Gastroesophageal sphincter (tissue), 4 donors: ENCODE data around the gene PRKG1. TPM values are rescaled to one million over a fixed set of nuclear protein-coding genes. Genes with fewer than 3 reads are reported as not detected.

Source experiments
- ATAC-seq: fragments of 150-250 bp; one replicate; pipeline ENCODE4 v1.9.1; 2016; ENCODE audit warnings: mild to moderate bottlenecking, moderate library complexity
- H3K27ac ChIP-seq, 4 donors: fragments of 200-600 bp; sonication (generic) in 3 of 4; 1 replicate in 3 of 4; 2 replicates in 1 of 4; pipeline ENCODE4 v1.5.1; 2016 to 2019
- H3K27me3 ChIP-seq: fragments of 200-600 bp; sonication (generic); one replicate; pipeline ENCODE4 v1.5.1; 2019
- H3K36me3 ChIP-seq, 2 donors: fragments of 200-600 bp; sonication (generic); one replicate each; pipeline ENCODE4 v1.5.1; 2019; ENCODE audit warnings: control low read depth in 1 of 2
- H3K4me1 ChIP-seq, 3 donors: fragments of 200-600 bp; sonication (generic); 1 replicate in 2 of 3; 2 replicates in 1 of 3; pipeline ENCODE4 v1.5.1; 2016 to 2019; ENCODE audit warnings: control low read depth in 2 of 3
- H3K4me3 ChIP-seq, 2 donors: fragments of 200-600 bp; sonication (generic); one replicate each; pipeline ENCODE4 v1.5.1; 2019; ENCODE audit warnings: mild to moderate bottlenecking in 1 of 2, moderate library complexity in 1 of 2
- H3K9me3 ChIP-seq, 3 donors: fragments of 200-600 bp; sonication (generic); one replicate each; pipeline ENCODE4 v1.5.1; 2017 to 2019; ENCODE audit warnings: control low read depth in 2 of 3
- EP300 ChIP-seq: sonication (generic); formaldehyde crosslinking; IDR thresholded peaks from one replicate; pipeline ENCODE4 v1.6.1; 2017; ENCODE audit warnings: antibody characterized with exemption, mild to moderate bottlenecking
- POLR2A ChIP-seq, 2 donors: fragments of 450-650 bp; IDR thresholded peaks; one replicate each; pipeline ENCODE4 v1.6.1; 2017; ENCODE audit warnings: antibody characterized with exemption in 2 of 2, mild to moderate bottlenecking in 2 of 2, moderate library complexity in 1 of 2
- POLR2AphosphoS5 ChIP-seq: sonication (generic); formaldehyde crosslinking; IDR thresholded peaks from one replicate; pipeline ENCODE4 v1.6.1; 2017; ENCODE audit warnings: antibody characterized with exemption
- WGBS, 2 donors: methylation state at CpG; one replicate each; pipeline ENCODE4 v1.1.5; 2018; ENCODE audit warnings: low coverage in 1 of 2; 5-methylcytosine and 5-hydroxymethylcytosine counted together
- total RNA-seq, 4 donors: library from RNA; depleted of rRNA; stranded (reverse); fragments of >200 nt; gene quantifications; one replicate each; pipeline ENCODE4 v1.1.0, GENCODE V29; 2016
- TF ChIP-seq, protein P1 (sequence below), 4 experiments: fragments of 200-600 bp in 2 of 4; fragments of 450-650 bp in 2 of 4; sonication (generic) in 1 of 4; IDR thresholded peaks; one replicate each; pipeline ENCODE4 v1.5.1; 2017 to 2019; ENCODE audit warnings: antibody characterized with exemption in 4 of 4, mild to moderate bottlenecking in 2 of 4, moderate library complexity in 2 of 4

The PRKG1 gene
- total RNA-seq, 4 donors from 2014 or later: 27.5 to 73.2 (median 39.2) TPM

DNA sequence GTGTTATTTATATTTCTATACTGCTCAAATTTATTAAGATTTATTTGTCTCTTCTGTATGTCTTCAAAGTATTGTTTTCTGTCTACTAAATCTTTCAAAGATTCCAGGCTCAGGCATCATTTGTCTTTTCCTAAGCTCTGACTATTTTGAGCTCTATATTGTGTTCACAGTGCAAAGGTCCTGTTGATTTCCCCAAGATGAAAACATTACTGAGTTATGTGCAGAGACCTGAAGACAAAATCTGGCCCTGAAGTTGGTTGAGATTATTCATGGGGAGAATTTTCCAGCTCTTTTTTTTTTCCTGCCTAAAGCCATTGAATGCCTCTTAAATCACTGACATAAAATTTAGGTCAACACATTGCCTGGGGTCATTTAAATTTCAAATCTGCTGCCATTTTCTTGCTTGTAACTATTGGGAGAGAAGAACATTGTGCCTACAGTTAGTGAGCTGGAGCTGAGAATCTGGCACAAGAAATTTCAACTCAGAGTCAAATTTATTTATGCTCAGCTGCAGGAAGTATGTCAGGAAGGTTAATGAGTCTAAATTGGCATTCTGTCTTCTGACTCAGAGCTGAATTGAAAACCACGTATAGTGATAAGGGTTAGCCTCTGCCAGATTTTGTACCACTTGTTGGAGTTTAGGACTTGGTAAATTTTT lies 593.5 kb downstream of the PRKG1 start:
- Histone ChIP-seq H3K4me1 (peaks cover 3 to 10% (median 5%) of the 10 kb centered on the region in 3 donors), H3K9me3 (no peaks in the 10 kb centered on the region), H3K4me3 (no peak overlapping the region), H3K27me3 (no peaks in the 10 kb centered on the region), H3K36me3 (no peaks in the 10 kb centered on the region), H3K27ac (no peak overlapping the region)
- TF ChIP-seq, protein P1, sequence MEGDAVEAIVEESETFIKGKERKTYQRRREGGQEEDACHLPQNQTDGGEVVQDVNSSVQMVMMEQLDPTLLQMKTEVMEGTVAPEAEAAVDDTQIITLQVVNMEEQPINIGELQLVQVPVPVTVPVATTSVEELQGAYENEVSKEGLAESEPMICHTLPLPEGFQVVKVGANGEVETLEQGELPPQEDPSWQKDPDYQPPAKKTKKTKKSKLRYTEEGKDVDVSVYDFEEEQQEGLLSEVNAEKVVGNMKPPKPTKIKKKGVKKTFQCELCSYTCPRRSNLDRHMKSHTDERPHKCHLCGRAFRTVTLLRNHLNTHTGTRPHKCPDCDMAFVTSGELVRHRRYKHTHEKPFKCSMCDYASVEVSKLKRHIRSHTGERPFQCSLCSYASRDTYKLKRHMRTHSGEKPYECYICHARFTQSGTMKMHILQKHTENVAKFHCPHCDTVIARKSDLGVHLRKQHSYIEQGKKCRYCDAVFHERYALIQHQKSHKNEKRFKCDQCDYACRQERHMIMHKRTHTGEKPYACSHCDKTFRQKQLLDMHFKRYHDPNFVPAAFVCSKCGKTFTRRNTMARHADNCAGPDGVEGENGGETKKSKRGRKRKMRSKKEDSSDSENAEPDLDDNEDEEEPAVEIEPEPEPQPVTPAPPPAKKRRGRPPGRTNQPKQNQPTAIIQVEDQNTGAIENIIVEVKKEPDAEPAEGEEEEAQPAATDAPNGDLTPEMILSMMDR (IDR thresholded peaks at IDR 0.05): no peak
- TF ChIP-seq POLR2A (IDR thresholded peaks at IDR 0.05): no peak
- no peak for TF ChIP-seq POLR2AphosphoS5
- no peak for TF ChIP-seq EP300
- 0% methylated on average over 1 of the region's 1 CpG for WGBS, 2 donors
- ATAC-seq: no peak

DNA sequence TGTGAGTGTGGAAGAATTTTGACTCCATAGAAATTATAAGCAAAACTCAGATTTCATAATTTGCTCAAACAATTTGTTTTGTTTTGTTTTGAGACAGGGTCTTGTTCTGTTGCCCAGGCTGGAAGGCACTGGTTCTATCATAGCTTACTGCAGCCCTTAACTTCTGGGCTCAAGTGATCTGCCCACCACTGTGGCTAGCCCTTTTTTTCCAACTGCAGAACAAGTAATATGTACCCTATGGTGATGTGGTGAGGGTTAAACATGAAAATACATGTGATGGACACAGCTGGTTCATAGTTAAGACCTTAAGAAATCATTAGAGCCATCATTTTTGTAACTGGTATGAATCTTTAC lies 594.0 kb downstream of the PRKG1 start:
- H3K9me3 ChIP-seq: no peaks in the 10 kb centered on the region
- H3K27ac ChIP-seq: no peak overlapping the region
- H3K27me3 ChIP-seq: no peaks in the 10 kb centered on the region
- no peak overlapping the region for H3K4me3 ChIP-seq
- H3K36me3 ChIP-seq: no peaks in the 10 kb centered on the region
- TF ChIP-seq, protein P1 (IDR thresholded peaks at IDR 0.05): no peak
- TF ChIP-seq EP300: no peak
- no peak for TF ChIP-seq POLR2A (IDR thresholded peaks at IDR 0.05)
- TF ChIP-seq POLR2AphosphoS5: no peak
- peaks cover 3 to 10% (median 5%) of the 10 kb centered on the region in 3 donors for H3K4me1 ChIP-seq
- no peak for ATAC-seq

DNA sequence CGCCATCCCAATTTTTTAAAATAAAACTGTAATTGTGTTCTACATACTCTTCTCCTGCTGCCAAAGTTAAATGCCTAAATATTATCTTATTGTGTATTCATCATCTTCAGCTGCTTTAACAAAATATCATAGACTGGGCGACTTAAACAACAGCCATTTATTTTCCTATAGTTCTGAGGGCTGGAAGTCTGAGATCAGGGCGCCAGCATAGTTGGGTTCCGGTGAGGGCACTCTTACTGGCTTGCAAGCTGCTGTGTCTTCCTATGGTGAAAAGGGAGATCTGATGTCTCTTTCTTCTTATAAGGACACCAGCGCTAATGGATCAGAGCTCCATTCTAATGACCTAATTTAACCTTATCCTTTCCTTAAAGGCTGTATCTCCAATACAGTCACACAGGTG lies 594.8 kb downstream of the PRKG1 start:
- H3K27ac ChIP-seq: no peak overlapping the region
- 87 to 88% methylated on average over 4 to 5 of the region's 5 CpGs for WGBS, 2 donors
- H3K4me3 ChIP-seq: no peak overlapping the region
- no peaks in the 10 kb centered on the region for H3K9me3 ChIP-seq
- H3K36me3 ChIP-seq: no peaks in the 10 kb centered on the region
- ATAC-seq: no peak
- TF ChIP-seq EP300 (no peak), POLR2AphosphoS5 (no peak)
- TF ChIP-seq, protein P1 (IDR thresholded peaks at IDR 0.05): no peak
- H3K4me1 ChIP-seq: peaks cover 3 to 10% (median 5%) of the 10 kb centered on the region in 3 donors
- no peaks in the 10 kb centered on the region for H3K27me3 ChIP-seq

DNA sequence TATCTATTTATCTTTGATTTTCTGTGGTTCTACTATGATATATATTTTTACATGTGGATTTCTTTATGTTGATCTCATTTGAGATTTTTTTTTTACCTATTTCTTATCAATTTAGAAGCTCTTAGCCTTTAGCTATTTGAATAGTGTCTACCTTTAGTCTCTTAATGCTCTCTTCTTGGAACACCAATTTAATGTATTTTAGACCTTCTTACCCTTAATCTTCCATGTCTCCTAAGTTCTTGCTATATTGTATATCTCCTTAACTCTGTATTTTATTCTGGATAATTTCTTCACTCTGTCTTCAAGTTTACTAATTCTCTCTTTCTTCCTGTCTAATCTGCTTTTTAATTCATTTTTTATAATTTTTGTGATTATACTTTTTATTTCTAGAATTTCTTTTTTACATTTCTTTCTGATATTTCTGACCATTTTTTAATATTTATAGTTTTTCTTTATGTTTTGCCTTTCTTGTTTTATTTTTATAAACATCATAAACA lies 597.8 kb downstream of the PRKG1 start:
- H3K27me3 ChIP-seq: no peaks in the 10 kb centered on the region
- no peak overlapping the region for H3K27ac ChIP-seq
- ATAC-seq: no peak

DNA sequence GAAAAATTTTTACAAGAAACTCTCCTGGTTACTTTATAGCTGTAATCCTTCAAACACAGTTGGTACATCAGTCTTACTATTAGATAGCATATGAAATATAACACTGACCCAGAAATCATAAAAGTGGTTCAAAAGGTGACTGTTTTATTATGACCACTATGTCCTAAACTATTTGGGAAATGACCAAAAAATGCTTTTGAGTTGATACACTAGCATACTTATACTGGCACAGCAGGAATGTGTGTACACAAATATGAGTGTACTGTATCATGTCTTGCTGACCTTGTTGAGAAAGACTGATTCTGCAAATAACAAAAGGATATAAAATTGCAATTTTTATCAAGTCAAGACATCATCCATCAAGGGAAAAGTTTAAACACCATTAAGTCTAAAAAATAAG lies 600.8 kb downstream of the PRKG1 start:
- no peak overlapping the region for H3K27ac ChIP-seq
- no peaks in the 10 kb centered on the region for H3K4me1 ChIP-seq
- H3K9me3 ChIP-seq: no peaks in the 10 kb centered on the region
- TF ChIP-seq EP300 (no peak), POLR2AphosphoS5 (no peak), POLR2A (IDR thresholded peaks at IDR 0.05) (no peak)
- TF ChIP-seq, protein P1 (IDR thresholded peaks at IDR 0.05): no peak
- H3K27me3 ChIP-seq: no peaks in the 10 kb centered on the region
- no peaks in the 10 kb centered on the region for H3K36me3 ChIP-seq
- H3K4me3 ChIP-seq: no peak overlapping the region
- ATAC-seq: no peak

More for the DNA sequence above, 597.8 kb downstream of the PRKG1 start:
- Histone ChIP-seq H3K4me3 (no peak overlapping the region), H3K9me3 (no peaks in the 10 kb centered on the region), H3K36me3 (no peaks in the 10 kb centered on the region), H3K4me1 (peaks cover 3 to 7% (median 5%) of the 10 kb centered on the region in 3 donors)
- TF ChIP-seq POLR2A (IDR thresholded peaks at IDR 0.05) (no peak), EP300 (no peak), POLR2AphosphoS5 (no peak)
- TF ChIP-seq, protein P1 (IDR thresholded peaks at IDR 0.05): no peak
